ENCODE data around the gene LILRB2. TPM values are rescaled to one million over a fixed set of nuclear protein-coding genes. Genes with fewer than 3 reads are reported as not detected.

Gene LILRB2
- total and polyA plus RNA-seq, 2 donors (not counting 3 experiments of a cell fraction or from before 2014, with no cell fraction given) = not detected

DNA sequence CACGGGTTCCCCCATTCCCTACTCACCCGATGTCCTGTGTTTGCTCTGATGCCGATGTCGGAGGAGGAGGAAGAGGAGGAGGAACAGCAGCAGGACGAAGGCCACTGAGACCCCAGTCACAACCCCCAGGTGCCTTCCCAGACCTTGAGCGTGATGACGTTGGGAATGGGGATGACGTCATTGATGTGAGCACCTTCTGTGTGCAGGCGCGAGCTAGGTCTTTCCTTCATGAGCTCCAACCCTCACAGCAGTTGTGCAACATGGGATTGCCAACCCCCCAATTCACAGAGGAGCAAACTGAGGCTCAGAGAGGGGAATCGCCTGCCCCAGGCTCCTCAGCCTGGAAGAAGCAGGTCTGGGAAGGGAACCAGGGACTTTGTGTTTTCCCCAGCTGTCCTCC lies 28.1 kb downstream of the LILRB2 start:
- H2AFZ ChIP-seq (ENCODE audit: low read depth, low read length) = no peak overlapping the region
- H3K36me3 ChIP-seq (ENCODE audit: control insufficient read depth in 2 of 2, extremely low read depth in 1 of 2, insufficient read depth in 2 of 2, low read length in 2 of 2) = no peaks in the 10 kb centered on the region
- peaks cover 12% of the 10 kb centered on the region for H3K4me1 ChIP-seq (ENCODE audit: control insufficient read depth, extremely low read depth, insufficient read depth, low read length)
- DNase-seq (ENCODE audit: low read depth, low spot score) (no peak), FAIRE-seq (no peak)
- TF ChIP-seq POLR2A (IDR thresholded peaks at IDR 0.05; ENCODE audit: low read depth, low read length) (no peak), FOS (IDR thresholded peaks at IDR 0.05; ENCODE audit: borderline replicate concordance, insufficient read depth, low read length) (no peak), JUN (IDR thresholded peaks at IDR 0.05; ENCODE audit: borderline replicate concordance, insufficient read depth, insufficient read length, low read depth) (no peak), EZH2 (IDR thresholded peaks at IDR 0.05; ENCODE audit: borderline replicate concordance, low read depth, low read length, severe bottlenecking) (no peak), MYC (IDR thresholded peaks at IDR 0.05; ENCODE audit: low read depth, low read length) (no peak)
- ChIA-PET CTCF (interaction anchor here (2.5 kb wide), 1 partner anchor 13 kb away, joined by 15 read pairs; no protein-coding TSS in a partner anchor), POLR2A (no interaction called here)
- BruUV-seq (replicated peaks) = no TSS peak
- H4K20me1 ChIP-seq (replicated peaks; ENCODE audit: control insufficient read depth, extremely low read depth, insufficient read depth, low read length) = no peaks in the 10 kb centered on the region
- H3K27me3 ChIP-seq (ENCODE audit: control insufficient read depth in 2 of 2, insufficient read depth in 2 of 2, low read length in 2 of 2) = no peaks in the 10 kb centered on the region
- no peaks in the 10 kb centered on the region for H3K79me2 ChIP-seq (ENCODE audit: control insufficient read depth, insufficient read depth, low read length)
- H3K4me2 ChIP-seq (ENCODE audit: insufficient read depth, low read length) = no peak overlapping the region
- dilution Hi-C loops (cut with MboI; ENCODE audit: extremely low pct_ligation_motif_present, low sequenced_read_pairs) (no loop called here), intact Hi-C loops (cut with micrococcal nuclease) (no loop called here)
- H3K9ac ChIP-seq (replicated peaks; ENCODE audit: extremely low read depth, insufficient read depth, low read length) = no peak overlapping the region
- no peak overlapping the region for H3K27ac ChIP-seq (ENCODE audit: insufficient read depth, low read depth, low read length)
- no peaks in the 10 kb centered on the region for H3K9me1 ChIP-seq (replicated peaks; ENCODE audit: control insufficient read depth, extremely low read depth, insufficient read depth, low read length)
- H3K4me3 ChIP-seq (replicated peaks in 1 of 3; ENCODE audit: insufficient read depth in 1 of 3, low read depth in 1 of 3, low read length in 3 of 3) = no peak overlapping the region
- H3K9me3 ChIP-seq (replicated peaks; ENCODE audit: control insufficient read depth, insufficient read depth, low read length) = no peaks in the 10 kb centered on the region

DNA sequence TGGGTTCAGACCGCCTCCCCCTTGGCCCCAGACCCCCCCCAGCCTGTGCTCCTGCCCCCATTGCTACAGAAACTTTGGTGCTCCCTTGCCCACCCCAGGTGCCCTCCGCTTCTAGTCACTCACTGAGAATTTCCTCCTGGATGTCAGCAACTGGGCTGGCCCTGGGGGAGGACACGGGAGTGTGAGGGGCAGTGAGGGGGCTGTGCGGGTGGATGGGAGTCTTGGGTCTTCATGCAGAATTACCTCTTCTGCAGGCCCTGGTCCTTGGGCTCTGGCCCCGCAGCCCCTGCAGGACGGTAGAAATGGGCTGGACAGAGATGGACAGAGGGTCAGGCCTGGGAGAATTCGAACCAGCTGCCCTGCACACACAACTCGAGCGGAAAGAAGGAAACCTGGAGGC lies 28.7 kb downstream of the LILRB2 start:
- intact Hi-C loops (cut with micrococcal nuclease) = no loop called here
- H3K4me1 ChIP-seq (ENCODE audit: control insufficient read depth, extremely low read depth, insufficient read depth, low read length) = peaks cover 18% of the 10 kb centered on the region
- ChIA-PET POLR2A (no interaction called here), CTCF (no interaction called here)
- no peak for TF ChIP-seq JUN (IDR thresholded peaks at IDR 0.05; ENCODE audit: borderline replicate concordance, insufficient read depth, insufficient read length, low read depth)
- TF ChIP-seq EZH2 (IDR thresholded peaks at IDR 0.05; ENCODE audit: borderline replicate concordance, low read depth, low read length, severe bottlenecking) = no peak
- no peak for TF ChIP-seq MYC (IDR thresholded peaks at IDR 0.05; ENCODE audit: low read depth, low read length)
- TF ChIP-seq POLR2A (IDR thresholded peaks at IDR 0.05; ENCODE audit: low read depth, low read length) = no peak
- no peak for TF ChIP-seq GATA2 (IDR thresholded peaks at IDR 0.05; ENCODE audit: insufficient read depth, insufficient read length, low read depth, low read length)
- TF ChIP-seq, protein P1, sequence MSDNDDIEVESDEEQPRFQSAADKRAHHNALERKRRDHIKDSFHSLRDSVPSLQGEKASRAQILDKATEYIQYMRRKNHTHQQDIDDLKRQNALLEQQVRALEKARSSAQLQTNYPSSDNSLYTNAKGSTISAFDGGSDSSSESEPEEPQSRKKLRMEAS (IDR thresholded peaks at IDR 0.05; ENCODE audit: insufficient read depth, insufficient read length) = no peak
- TF ChIP-seq, protein P2, sequence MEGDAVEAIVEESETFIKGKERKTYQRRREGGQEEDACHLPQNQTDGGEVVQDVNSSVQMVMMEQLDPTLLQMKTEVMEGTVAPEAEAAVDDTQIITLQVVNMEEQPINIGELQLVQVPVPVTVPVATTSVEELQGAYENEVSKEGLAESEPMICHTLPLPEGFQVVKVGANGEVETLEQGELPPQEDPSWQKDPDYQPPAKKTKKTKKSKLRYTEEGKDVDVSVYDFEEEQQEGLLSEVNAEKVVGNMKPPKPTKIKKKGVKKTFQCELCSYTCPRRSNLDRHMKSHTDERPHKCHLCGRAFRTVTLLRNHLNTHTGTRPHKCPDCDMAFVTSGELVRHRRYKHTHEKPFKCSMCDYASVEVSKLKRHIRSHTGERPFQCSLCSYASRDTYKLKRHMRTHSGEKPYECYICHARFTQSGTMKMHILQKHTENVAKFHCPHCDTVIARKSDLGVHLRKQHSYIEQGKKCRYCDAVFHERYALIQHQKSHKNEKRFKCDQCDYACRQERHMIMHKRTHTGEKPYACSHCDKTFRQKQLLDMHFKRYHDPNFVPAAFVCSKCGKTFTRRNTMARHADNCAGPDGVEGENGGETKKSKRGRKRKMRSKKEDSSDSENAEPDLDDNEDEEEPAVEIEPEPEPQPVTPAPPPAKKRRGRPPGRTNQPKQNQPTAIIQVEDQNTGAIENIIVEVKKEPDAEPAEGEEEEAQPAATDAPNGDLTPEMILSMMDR (IDR thresholded peaks at IDR 0.05; ENCODE audit: extremely low read depth in 1 of 2, insufficient read depth in 1 of 2, low read depth in 1 of 2, low read length in 2 of 2) = no peak
- TF ChIP-seq POLR2AphosphoS5 (IDR thresholded peaks at IDR 0.05; ENCODE audit: insufficient read depth, low read depth, low read length) = no peak
- TF ChIP-seq FOS (IDR thresholded peaks at IDR 0.05; ENCODE audit: borderline replicate concordance, insufficient read depth, low read length) = no peak
- H3K4me3 ChIP-seq (replicated peaks in 1 of 3; ENCODE audit: insufficient read depth in 1 of 3, low read depth in 1 of 3, low read length in 3 of 3) = no peak overlapping the region
- no peaks in the 10 kb centered on the region for H3K9me3 ChIP-seq (replicated peaks; ENCODE audit: control insufficient read depth, insufficient read depth, low read length)
- dilution Hi-C loops (cut with MboI; ENCODE audit: extremely low pct_ligation_motif_present, low sequenced_read_pairs) = no loop called here
- FAIRE-seq = no peak
- no peak overlapping the region for H3K4me2 ChIP-seq (ENCODE audit: insufficient read depth, low read length)
- no peak for DNase-seq (ENCODE audit: low read depth, low spot score)
- H3K27me3 ChIP-seq (ENCODE audit: control insufficient read depth in 2 of 2, insufficient read depth in 2 of 2, low read length in 2 of 2) = no peaks in the 10 kb centered on the region
- H3K9me1 ChIP-seq (replicated peaks; ENCODE audit: control insufficient read depth, extremely low read depth, insufficient read depth, low read length) = no peaks in the 10 kb centered on the region
- H4K20me1 ChIP-seq (replicated peaks; ENCODE audit: control insufficient read depth, extremely low read depth, insufficient read depth, low read length) = no peaks in the 10 kb centered on the region
- no peak overlapping the region for H3K27ac ChIP-seq (ENCODE audit: insufficient read depth, low read depth, low read length)
- no peak overlapping the region for H2AFZ ChIP-seq (ENCODE audit: low read depth, low read length)
- no peaks in the 10 kb centered on the region for H3K36me3 ChIP-seq (ENCODE audit: control insufficient read depth in 2 of 2, extremely low read depth in 1 of 2, insufficient read depth in 2 of 2, low read length in 2 of 2)
- H3K9ac ChIP-seq (replicated peaks; ENCODE audit: extremely low read depth, insufficient read depth, low read length) = no peak overlapping the region
- no peaks in the 10 kb centered on the region for H3K79me2 ChIP-seq (ENCODE audit: control insufficient read depth, insufficient read depth, low read length)
- no TSS peak for BruUV-seq (replicated peaks)

Data from endothelial cell of umbilical vein (primary cell).